Activated T-helper 1 cell treated with anti-CD3 and anti-CD28 coated beads, Interleukin-2, amount 50 U/mL, for 16 hours (primary cell): Measurements from ENCODE around the gene ERN1.
"Not testable (repeated sequence)": the region's sequence is repeated elsewhere in the genome, so short reads cannot be mapped to it uniquely, and the experiment has no call there.

Source experiments
- DNase-seq, 2 donors: peaks; one replicate each; pipeline ENCODE4 v3.0.0-alpha.2; 2020; ENCODE audit warnings: low read depth in 1 of 2, low spot score in 1 of 2

ERN1 gene

GRCh38 chr17:64032081-64032480 lies 97.9 kb downstream of the ERN1 start:
- DNase-seq: no peak

- DNase-seq: peak; percentile 45 to 52
These were observed 101.0 kb downstream of the ERN1 start for GRCh38 chr17:64028874-64029464.

GRCh38 chr17:64025732-64026294 lies 104.1 kb downstream of the ERN1 start:
- peak; percentile 82 to 83 for DNase-seq

- peak in 1 of 2 donors; percentile 43 for DNase-seq
These were observed 104.9 kb downstream of the ERN1 start for GRCh38 chr17:64024781-64025731.

GRCh38 chr17:64024215-64024654 lies 105.7 kb downstream of the ERN1 start:
- DNase-seq: no peak

GRCh38 chr17:64022611-64023063 lies 107.3 kb downstream of the ERN1 start:
- DNase-seq: no peak

GRCh38 chr17:64020056-64020766 lies 109.7 kb downstream of the ERN1 start, which contains the start of gene ICAM2:
Gene ICAM2 (minus strand): TSS chr17:64020633. CDS start chr17:64006691, 13,942 bp downstream.
- DNase-seq: peak; percentile 76 to 81

- DNase-seq: not testable (repeated sequence)
These were observed 110.4 kb downstream of the ERN1 start for GRCh38 chr17:64019551-64019961.

GRCh38 chr17:64017381-64017980 lies 112.5 kb downstream of the ERN1 start:
- DNase-seq: no peak

- no peak for DNase-seq
These were observed 113.0 kb downstream of the ERN1 start for GRCh38 chr17:64016974-64017373.

GRCh38 chr17:64016231-64016784 lies 113.6 kb downstream of the ERN1 start:
- no peak for DNase-seq

GRCh38 chr17:64015447-64015846 lies 114.5 kb downstream of the ERN1 start:
- DNase-seq: no peak

- no peak for DNase-seq
These were observed 120.2 kb downstream of the ERN1 start for GRCh38 chr17:64009571-64010402.

GRCh38 chr17:64008830-64009229 lies 121.1 kb downstream of the ERN1 start:
- DNase-seq: no peak

GRCh38 chr17:64008346-64008745 lies 121.6 kb downstream of the ERN1 start:
- no peak for DNase-seq

GRCh38 chr17:64007838-64008282 lies 122.1 kb downstream of the ERN1 start:
- DNase-seq: no peak

- DNase-seq: not testable (repeated sequence)
These were observed 122.7 kb downstream of the ERN1 start for GRCh38 chr17:64007089-64007837.

- no peak for DNase-seq
These were observed 123.4 kb downstream of the ERN1 start for GRCh38 chr17:64006361-64007088.
